Esophagus squamous epithelium (tissue), 5 donors: ENCODE results near the gene CEP128. TPM values are rescaled to one million over a fixed set of nuclear protein-coding genes. Genes with fewer than 3 reads are reported as not detected.

Experiments used
- DNase-seq: peaks from one replicate; lab custom pipeline; 2025; lab: John Stamatoyannopoulos, UW
- H3K27ac ChIP-seq, 4 donors: fragments of 200-600 bp; sonication (generic); one replicate each; pipeline ENCODE4 v1.5.1; 2016 to 2019; ENCODE audit warnings: mild to moderate bottlenecking in 1 of 4
- H3K27me3 ChIP-seq, 4 donors: fragments of 200-600 bp; sonication (generic); 1 replicate in 3 of 4; 2 replicates in 1 of 4; pipeline versions ENCODE4 v1.5.1 to v1.6.0; 2017 to 2021; ENCODE audit warnings: antibody characterized with exemption in 1 of 4
- H3K36me3 ChIP-seq, 3 donors: fragments of 200-600 bp; sonication (generic); one replicate each; pipeline ENCODE4 v1.5.1; 2016 to 2019
- H3K4me1 ChIP-seq, 3 donors: fragments of 200-600 bp; sonication (generic); one replicate each; pipeline ENCODE4 v1.5.1; 2017 to 2019
- H3K4me3 ChIP-seq, 4 donors: fragments of 200-600 bp; sonication (generic); 1 replicate in 3 of 4; 2 replicates in 1 of 4; pipeline ENCODE4 v1.5.1; 2016 to 2019; ENCODE audit warnings: mild to moderate bottlenecking in 2 of 4, moderate library complexity in 1 of 4
- H3K9me3 ChIP-seq, 3 donors: fragments of 200-600 bp; sonication (generic); one replicate each; pipeline ENCODE4 v1.5.1; 2016 to 2019
- CTCF ChIP-seq, 6 experiments: fragments of 450-650 bp in 4 of 6; fragments of 200-600 bp in 2 of 6; sonication (generic) in 2 of 6; IDR thresholded peaks; one replicate each; pipeline ENCODE4 v1.5.1; 2016 to 2019; ENCODE audit warnings: antibody characterized with exemption in 6 of 6, mild to moderate bottlenecking in 4 of 6, moderate library complexity in 4 of 6
- POLR2A ChIP-seq, 4 donors: fragments of 450-650 bp; IDR thresholded peaks; one replicate each; pipeline ENCODE4 v1.6.1; 2017; ENCODE audit warnings: antibody characterized with exemption in 4 of 4, mild to moderate bottlenecking in 4 of 4, moderate library complexity in 3 of 4
- WGBS, 2 donors: methylation state at CpG; one replicate each; pipeline ENCODE4 v1.1.5; 2018; 5-methylcytosine and 5-hydroxymethylcytosine counted together
- intact Hi-C: fragments of 100-400 bp; cut with DNase I; formaldehyde crosslinking; loops from one replicate; pipeline ENCODE4 v1.15.0; 2022
- total RNA-seq, 4 donors: library from RNA; depleted of rRNA; stranded (reverse); fragments of >200 nt; gene quantifications; one replicate each; pipeline ENCODE4 v1.1.0, GENCODE V29; 2016
- donor health status: DM: yes; HTN: yes; CAD: no.

Gene CEP128
- total RNA-seq, 4 donors from 2014 or later: 2.0 to 12.6 (median 5.4) TPM

DNA sequence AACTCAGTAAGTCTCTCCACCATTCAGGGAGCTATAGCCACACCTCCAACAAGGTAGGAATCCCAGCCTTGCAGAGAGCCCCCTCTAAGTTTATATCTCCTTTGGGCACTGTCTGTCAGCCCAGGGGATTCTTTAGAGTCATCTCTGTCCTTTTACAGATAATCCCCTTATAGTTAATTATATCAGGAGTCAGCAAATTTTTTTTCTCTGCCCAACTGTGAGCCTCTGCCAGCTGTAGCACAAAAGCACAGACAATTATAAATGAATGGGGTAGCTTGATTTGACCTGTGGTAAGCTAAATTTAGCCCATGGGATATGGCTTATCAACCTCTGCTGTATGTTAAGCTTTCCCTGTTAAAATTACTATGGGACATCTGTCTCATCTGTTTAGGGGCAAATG lies 8.3 kb downstream of the CEP128 start:
- H3K27ac ChIP-seq: no peak overlapping the region
- no peak for DNase-seq
- no peaks in the 10 kb centered on the region for H3K9me3 ChIP-seq
- H3K4me1 ChIP-seq: peaks cover 0 to 11% (median 0%) of the 10 kb centered on the region in 3 donors
- no peaks in the 10 kb centered on the region for H3K36me3 ChIP-seq
- H3K27me3 ChIP-seq: no peaks in the 10 kb centered on the region
- TF ChIP-seq CTCF (IDR thresholded peaks at IDR 0.05) (no peak), POLR2A (IDR thresholded peaks at IDR 0.05) (no peak)
- no peak overlapping the region for H3K4me3 ChIP-seq
- intact Hi-C loops: no loop called here

- Histone ChIP-seq H3K9me3 (no peaks in the 10 kb centered on the region), H3K27me3 (no peaks in the 10 kb centered on the region), H3K27ac (peak overlapping the region in 1 of 4 donors; percentile 63), H3K36me3 (no peaks in the 10 kb centered on the region), H3K4me1 (peaks cover 0 to 11% (median 0%) of the 10 kb centered on the region in 3 donors), H3K4me3 (no peak overlapping the region)
- no peak for TF ChIP-seq POLR2A (IDR thresholded peaks at IDR 0.05)
- no peak for TF ChIP-seq CTCF (IDR thresholded peaks at IDR 0.05)
- WGBS, 2 donors: 28 to 41% methylated on average over 8 of the region's 8 CpGs
- intact Hi-C loops: no loop called here
- DNase-seq: no peak
These were observed 10.6 kb downstream of the CEP128 start for GRCh38 chr14:80930836-80931389.

DNA sequence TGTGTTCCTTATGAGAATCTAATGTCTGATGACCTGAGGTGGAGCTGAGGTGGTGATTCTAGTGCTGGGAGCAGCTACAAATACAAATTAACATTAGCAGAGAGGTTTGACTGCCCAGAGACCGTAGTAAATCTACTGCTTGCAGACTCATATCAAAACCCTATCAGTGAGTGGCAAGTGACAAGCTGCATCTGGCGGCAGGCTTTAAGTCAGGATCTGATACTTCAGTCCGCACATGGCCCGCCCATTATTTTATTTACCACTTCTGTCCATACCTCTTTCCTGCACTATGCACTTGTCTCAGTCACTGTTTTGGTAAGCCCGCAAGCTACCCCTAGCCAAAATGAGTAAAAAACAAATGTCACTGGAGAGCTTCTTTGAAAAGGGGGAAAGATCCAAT lies 11.4 kb downstream of the CEP128 start:
- Histone ChIP-seq H3K27me3 (no peaks in the 10 kb centered on the region), H3K36me3 (no peaks in the 10 kb centered on the region), H3K4me1 (peaks cover 0 to 11% (median 0%) of the 10 kb centered on the region in 3 donors), H3K4me3 (no peak overlapping the region), H3K9me3 (no peaks in the 10 kb centered on the region), H3K27ac (no peak overlapping the region)
- WGBS, 2 donors: 77 to 89% methylated on average over 3 to 5 of the region's 5 CpGs
- intact Hi-C loops: no loop called here
- no peak for TF ChIP-seq POLR2A (IDR thresholded peaks at IDR 0.05)
- no peak for TF ChIP-seq CTCF (IDR thresholded peaks at IDR 0.05)
- no peak for DNase-seq

- Histone ChIP-seq H3K4me1 (peaks cover 0 to 11% (median 0%) of the 10 kb centered on the region in 3 donors), H3K27ac (no peak overlapping the region), H3K27me3 (no peaks in the 10 kb centered on the region), H3K4me3 (no peak overlapping the region), H3K9me3 (no peaks in the 10 kb centered on the region), H3K36me3 (peaks cover 0 to 3% (median 0%) of the 10 kb centered on the region in 3 donors)
- TF ChIP-seq POLR2A (IDR thresholded peaks at IDR 0.05): no peak
- TF ChIP-seq CTCF (IDR thresholded peaks at IDR 0.05): peak in 1 of 6 experiments; percentile 16
- DNase-seq: no peak
- 92 to 93% methylated on average over 2 to 3 of the region's 8 CpGs for WGBS, 2 donors
- intact Hi-C loops: no loop called here
These were observed 14.2 kb downstream of the CEP128 start for GRCh38 chr14:80927083-80927989.
